HUES48 (cell line): Measurements from ENCODE around the gene SIDT2.

Experiments used
- H3K27ac ChIP-seq: one replicate; pipeline ENCODE4 v1.7.0; 2013; ENCODE audit warnings: low read depth, low read length, inconsistent platforms
- H3K27me3 ChIP-seq: 2 replicates; pipeline ENCODE4 v1.6.1; 2013; ENCODE audit warnings: mild to moderate bottlenecking, low read length; ENCODE audit not compliant: control insufficient read depth, insufficient read depth
- H3K36me3 ChIP-seq: 2 replicates; pipeline ENCODE4 v1.6.1; 2013; ENCODE audit warnings: low read length; ENCODE audit not compliant: control insufficient read depth, insufficient read depth
- H3K4me1 ChIP-seq: 2 replicates; pipeline ENCODE4 v1.6.1; 2013; ENCODE audit warnings: mild to moderate bottlenecking, low read length; ENCODE audit not compliant: control insufficient read depth, insufficient read depth
- H3K4me3 ChIP-seq: 2 replicates; pipeline ENCODE4 v1.5.1; 2013; ENCODE audit warnings: mild to moderate bottlenecking, low read depth, low read length
- H3K9ac ChIP-seq: 2 replicates; pipeline ENCODE4 v1.6.1; 2013; ENCODE audit warnings: mild to moderate bottlenecking, low read depth, low read length, moderate library complexity
- H3K9me3 ChIP-seq: 2 replicates; pipeline ENCODE4 v1.6.1; 2013; ENCODE audit warnings: low read length; ENCODE audit not compliant: control insufficient read depth, insufficient read depth

Gene SIDT2

DNA sequence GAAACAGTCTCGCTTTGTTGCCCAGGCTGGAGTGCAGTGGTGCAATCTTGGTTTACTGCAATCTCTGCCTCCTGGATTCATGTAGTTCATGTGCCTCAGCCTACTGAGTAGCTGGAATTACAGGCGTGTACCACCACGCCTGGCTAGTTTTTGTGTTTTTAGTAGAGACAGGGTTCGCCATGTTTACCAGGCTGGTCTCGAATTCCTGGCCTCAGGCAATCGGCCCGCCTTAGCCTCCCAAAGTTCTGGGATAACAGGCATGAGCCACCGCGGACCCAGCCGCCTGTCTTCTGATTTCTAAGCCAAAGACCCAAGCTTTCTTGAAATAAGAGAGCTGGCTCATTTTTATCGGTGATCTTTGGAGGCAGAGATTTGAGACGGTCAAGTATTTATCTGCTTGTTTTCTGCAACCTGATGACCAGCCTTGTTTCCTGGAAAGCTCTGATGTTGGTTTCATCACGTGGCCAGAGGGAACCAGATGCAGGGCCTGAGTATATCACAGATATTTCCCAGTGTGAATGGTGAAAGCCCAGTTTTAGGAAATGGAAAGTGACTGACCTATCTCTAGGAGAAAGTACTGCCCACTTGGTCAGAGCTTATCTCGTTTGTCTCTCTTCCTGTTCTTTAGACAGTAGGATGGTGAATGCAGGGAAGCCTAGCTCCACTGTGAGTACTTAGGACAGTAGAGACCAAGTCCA lies 5.7 kb upstream of the SIDT2 start:
- no peak overlapping the region for H3K4me3 ChIP-seq

DNA sequence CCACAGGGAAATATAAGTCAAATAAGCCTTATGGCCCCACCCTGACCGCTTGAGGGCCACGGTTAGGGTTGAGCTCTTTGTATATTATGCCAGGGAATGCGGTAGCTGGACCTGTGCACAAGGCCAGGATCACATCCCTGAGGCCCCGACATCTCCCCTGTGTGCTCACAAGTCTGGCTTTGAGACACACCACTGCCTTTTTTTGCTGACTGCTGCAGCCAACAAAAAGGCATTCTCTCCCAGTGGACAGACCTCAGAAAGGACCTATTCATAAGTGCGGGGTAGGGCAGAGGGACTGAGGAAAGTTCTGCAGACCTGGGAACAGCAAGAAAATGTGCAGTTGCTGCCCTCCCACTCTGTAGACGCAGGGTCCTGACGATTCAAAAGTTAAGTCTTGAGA lies 3.4 kb upstream of the SIDT2 start:
- Histone ChIP-seq H3K4me1 (peaks cover 14% of the 10 kb centered on the region), H3K4me3 (no peak overlapping the region), H3K36me3 (peaks cover 25% of the 10 kb centered on the region), H3K9me3 (no peaks in the 10 kb centered on the region), H3K9ac (no peak overlapping the region), H3K27ac (peak overlapping the region; percentile 7), H3K27me3 (peaks cover 6% of the 10 kb centered on the region; the same call in 1 of the 2 replicates)

More for the DNA sequence above, 5.7 kb upstream of the SIDT2 start:
- Histone ChIP-seq H3K27ac (no peak overlapping the region), H3K9me3 (no peaks in the 10 kb centered on the region), H3K36me3 (peaks cover 46% of the 10 kb centered on the region), H3K9ac (no peak overlapping the region), H3K4me1 (0 out of 2 replicates have a peak, but pooled peaks cover 1% of the 10 kb centered on the region), H3K27me3 (no peaks in the 10 kb centered on the region)

- no peak overlapping the region for H3K4me3 ChIP-seq
- peaks cover 19% of the 10 kb centered on the region for H3K36me3 ChIP-seq
- no peak overlapping the region for H3K9ac ChIP-seq
- H3K27ac ChIP-seq = no peak overlapping the region
- H3K27me3 ChIP-seq = peaks cover 9% of the 10 kb centered on the region; the same call in 1 of the 2 replicates
- peaks cover 16% of the 10 kb centered on the region for H3K4me1 ChIP-seq
- H3K9me3 ChIP-seq = no peaks in the 10 kb centered on the region
Observed at GRCh38 chr11:117175781-117176180, 2.8 kb upstream of the SIDT2 start.

DNA sequence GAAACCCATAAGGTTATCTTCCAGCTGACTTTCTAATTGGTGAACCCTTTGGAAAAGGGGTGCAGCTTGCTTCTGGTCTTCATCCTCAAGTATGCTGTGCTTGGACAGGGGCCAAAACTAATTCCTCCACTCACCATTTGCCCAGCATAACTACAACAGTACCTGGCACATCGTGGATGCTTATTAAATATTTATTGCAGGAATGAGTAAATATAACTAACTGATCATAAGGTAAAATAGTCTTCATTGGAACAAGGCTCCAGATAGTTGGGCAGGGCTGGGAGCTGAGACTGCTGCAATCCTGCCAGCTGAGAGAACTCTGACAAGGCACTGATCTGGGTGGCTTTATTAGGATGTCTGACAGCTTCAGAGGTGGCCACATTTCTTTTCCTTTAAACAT lies 2.4 kb upstream of the SIDT2 start:
- H3K36me3 ChIP-seq = peaks cover 15% of the 10 kb centered on the region
- H3K4me3 ChIP-seq = no peak overlapping the region
- no peaks in the 10 kb centered on the region for H3K9me3 ChIP-seq
- H3K27me3 ChIP-seq = peaks cover 9% of the 10 kb centered on the region; the same call in 1 of the 2 replicates
- H3K9ac ChIP-seq = no peak overlapping the region
- peaks cover 19% of the 10 kb centered on the region for H3K4me1 ChIP-seq
- no peak overlapping the region for H3K27ac ChIP-seq

DNA sequence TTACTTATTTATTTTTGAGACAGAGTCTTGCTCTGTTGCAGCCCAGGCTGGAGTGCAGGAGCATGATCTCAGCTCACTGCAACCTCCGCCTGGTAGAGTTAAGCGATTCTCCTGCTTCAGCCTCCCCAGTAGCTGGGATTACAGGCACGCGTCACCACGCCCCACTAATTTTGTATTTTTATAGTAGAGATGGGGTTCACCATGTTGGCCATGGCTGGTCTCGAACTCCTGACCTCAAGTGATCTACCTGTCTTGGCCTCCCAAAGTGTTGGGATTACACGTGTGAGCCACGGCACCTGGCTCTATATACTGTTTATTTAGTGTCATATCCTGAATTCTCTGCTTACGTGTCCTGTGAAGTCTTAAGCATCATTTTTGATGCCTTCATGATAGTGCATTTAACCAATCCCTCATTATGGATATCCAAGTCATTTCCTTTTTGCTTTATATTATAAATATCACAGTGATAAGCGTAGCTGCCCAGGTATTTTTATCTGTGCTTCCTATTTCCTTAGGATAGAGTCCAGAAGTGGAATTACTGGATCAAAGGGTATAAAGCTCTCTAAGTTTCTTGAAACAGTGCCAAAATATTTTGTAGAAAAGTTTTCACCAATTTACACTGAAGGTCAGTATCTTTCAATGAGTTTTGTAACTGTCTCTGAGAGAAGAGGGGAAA lies 871 bp upstream of the SIDT2 start:
- Histone ChIP-seq H3K9me3 (no peaks in the 10 kb centered on the region), H3K4me3 (peak overlapping the region; percentile 90), H3K27me3 (peaks cover 9% of the 10 kb centered on the region; the same call in 1 of the 2 replicates), H3K36me3 (peaks cover 10% of the 10 kb centered on the region), H3K9ac (no peak overlapping the region), H3K27ac (peak overlapping the region; percentile 85), H3K4me1 (peaks cover 19% of the 10 kb centered on the region)

DNA sequence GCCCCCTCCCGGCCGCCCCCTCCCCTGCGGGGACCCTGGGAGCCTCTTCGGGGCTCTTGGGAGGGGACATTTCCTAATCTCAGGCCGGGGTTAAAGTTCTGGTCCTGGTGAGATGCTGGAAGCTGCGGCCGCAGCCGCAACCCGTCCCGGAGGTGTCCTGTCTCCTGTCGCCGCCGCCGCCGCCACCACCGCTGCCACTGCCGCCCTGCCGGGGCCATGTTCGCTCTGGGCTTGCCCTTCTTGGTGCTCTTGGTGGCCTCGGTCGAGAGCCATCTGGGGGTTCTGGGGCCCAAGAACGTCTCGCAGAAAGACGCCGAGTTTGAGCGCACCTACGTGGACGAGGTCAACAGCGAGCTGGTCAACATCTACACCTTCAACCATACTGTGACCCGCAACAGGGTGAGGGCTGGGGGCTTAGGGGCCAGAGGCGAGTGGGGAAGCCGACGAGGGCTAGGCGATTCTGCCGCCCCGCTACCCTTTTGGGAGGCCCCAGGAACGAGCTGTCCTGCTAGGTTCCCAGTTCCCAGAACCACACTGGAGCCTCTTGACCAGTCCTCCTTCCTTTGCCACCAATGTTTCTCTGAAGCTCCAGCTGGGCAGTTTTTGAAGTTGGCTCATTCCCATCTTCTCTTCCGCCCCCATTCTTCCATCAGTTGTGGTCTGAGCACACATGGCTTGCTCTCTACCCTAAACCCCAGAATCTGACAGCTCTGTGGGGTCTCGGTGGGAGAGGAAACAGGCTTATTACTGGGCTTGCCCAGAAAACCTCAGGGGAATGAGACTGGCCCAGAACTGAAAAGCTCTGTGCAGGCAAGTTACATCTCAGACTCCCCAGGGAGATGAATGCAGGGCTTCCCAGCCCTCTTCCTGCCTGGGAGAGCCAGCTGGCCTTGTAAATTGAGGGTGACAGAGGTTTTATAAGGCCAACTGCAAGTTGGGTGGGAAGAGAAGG lies 781 bp downstream of the SIDT2 start:
- Histone ChIP-seq H3K27ac (peak overlapping the region; percentile 85), H3K9me3 (no peaks in the 10 kb centered on the region), H3K4me1 (peaks cover 19% of the 10 kb centered on the region), H3K4me3 (peak overlapping the region; percentile 90), H3K9ac (peak overlapping the region; percentile 73; the same call in 1 of the 2 replicates), H3K36me3 (peaks cover 13% of the 10 kb centered on the region), H3K27me3 (peaks cover 9% of the 10 kb centered on the region; the same call in 1 of the 2 replicates)

DNA sequence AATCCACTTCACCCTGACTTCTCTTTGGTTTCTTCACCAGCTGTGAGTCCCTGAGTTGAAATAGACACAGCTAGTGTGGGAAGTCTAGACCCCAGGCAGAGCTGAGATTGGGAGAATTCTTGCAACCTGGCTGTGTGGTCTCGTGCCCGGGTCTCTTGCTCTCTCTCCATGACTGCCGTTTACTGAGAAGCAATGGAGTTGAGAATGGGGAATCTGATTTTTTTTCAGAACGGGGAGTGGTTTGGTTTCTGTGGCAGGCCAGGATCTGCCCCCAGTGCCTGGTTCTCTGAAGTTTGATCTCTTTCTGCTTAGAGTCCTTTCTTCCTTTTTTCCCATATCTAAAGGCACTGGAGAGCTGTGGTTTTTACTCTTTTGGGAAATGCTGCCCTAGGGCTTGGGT lies 1.5 kb downstream of the SIDT2 start:
- no peak overlapping the region for H3K9ac ChIP-seq
- peaks cover 9% of the 10 kb centered on the region; the same call in 1 of the 2 replicates for H3K27me3 ChIP-seq
- no peaks in the 10 kb centered on the region for H3K9me3 ChIP-seq
- peaks cover 19% of the 10 kb centered on the region for H3K4me1 ChIP-seq
- peak overlapping the region; percentile 90 for H3K4me3 ChIP-seq
- H3K36me3 ChIP-seq = peaks cover 13% of the 10 kb centered on the region
- H3K27ac ChIP-seq = no peak overlapping the region

DNA sequence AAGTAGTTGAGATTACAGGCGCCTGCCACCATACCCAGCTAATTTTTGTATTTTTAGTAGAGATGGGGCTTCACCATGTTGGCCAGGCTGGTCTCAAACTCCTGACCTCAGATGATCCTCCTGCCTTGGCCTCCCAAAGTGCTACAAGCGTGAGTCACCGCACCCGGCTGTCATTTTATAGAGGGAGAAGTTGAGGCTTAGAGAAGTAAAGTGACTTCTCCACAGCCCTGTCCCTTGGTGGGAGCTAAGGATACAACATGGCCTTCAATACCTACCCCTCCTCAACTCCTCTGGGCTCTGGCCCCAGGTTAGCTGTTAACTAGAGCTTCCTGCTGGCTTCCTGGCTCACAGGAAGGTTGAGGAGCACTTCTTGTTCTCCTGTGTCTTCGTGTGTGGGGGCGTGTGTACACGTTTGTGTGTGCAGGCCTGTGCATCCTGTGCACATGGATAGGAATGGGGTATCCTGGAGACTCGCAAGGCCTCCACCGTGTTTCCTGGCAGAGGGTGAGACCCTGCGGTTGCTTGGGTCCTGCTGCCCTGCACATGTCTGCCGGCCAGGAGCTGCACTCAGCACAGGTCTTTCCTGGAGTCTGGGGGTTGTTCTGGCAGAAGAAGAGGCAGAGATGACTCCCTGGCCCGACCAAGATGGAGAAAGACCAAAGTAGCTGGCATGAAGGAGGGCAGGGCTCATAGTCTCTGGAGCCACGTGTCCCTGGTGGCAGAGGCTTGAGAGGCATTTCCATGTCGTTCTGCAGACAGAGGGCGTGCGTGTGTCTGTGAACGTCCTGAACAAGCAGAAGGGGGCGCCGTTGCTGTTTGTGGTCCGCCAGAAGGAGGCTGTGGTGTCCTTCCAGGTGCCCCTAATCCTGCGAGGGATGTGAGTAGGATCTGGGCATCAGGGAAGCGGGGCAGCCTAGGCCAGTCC lies 2.4 kb downstream of the SIDT2 start:
- Histone ChIP-seq H3K27me3 (peaks cover 9% of the 10 kb centered on the region; the same call in 1 of the 2 replicates), H3K4me3 (no peak overlapping the region; the same call in 1 of the 2 replicates), H3K9ac (no peak overlapping the region), H3K9me3 (no peaks in the 10 kb centered on the region), H3K4me1 (peaks cover 19% of the 10 kb centered on the region), H3K36me3 (peaks cover 13% of the 10 kb centered on the region), H3K27ac (no peak overlapping the region)

- Histone ChIP-seq H3K36me3 (peaks cover 12% of the 10 kb centered on the region), H3K9me3 (no peaks in the 10 kb centered on the region), H3K4me3 (no peak overlapping the region), H3K27me3 (peaks cover 9% of the 10 kb centered on the region; the same call in 1 of the 2 replicates), H3K4me1 (peaks cover 19% of the 10 kb centered on the region), H3K9ac (no peak overlapping the region), H3K27ac (no peak overlapping the region)
Observed at GRCh38 chr11:117181586-117182550, 3.3 kb downstream of the SIDT2 start.
